H1 (cell line): ENCODE measurements around the gene TMEM151B. TPM values are rescaled to one million over a fixed set of nuclear protein-coding genes. Genes with fewer than 3 reads are reported as not detected.

ENCODE experiments used
- CTCF ChIA-PET: fragments of 300-600 bp; sonication (Branson Sonifier 250); formaldehyde crosslinking; loops from one replicate; lab custom pipeline; 2021; ENCODE audit not compliant: partially characterized antibody; lab: Charles Lee
- POLR2A ChIA-PET: fragments of 300-600 bp; sonication (Branson Sonifier 250); formaldehyde crosslinking; loops from one replicate; lab custom pipeline; 2021; ENCODE audit warnings: inconsistent platforms; ENCODE audit not compliant: partially characterized antibody; lab: Charles Lee
- DNase-seq, 2 experiments: peaks; one replicate each; pipeline versions ENCODE4 v3.0.0 to v3.0.0-alpha.2; 2010 to 2022; ENCODE audit warnings: low spot score in 2 of 2, low read depth in 1 of 2, mixed read lengths in 1 of 2
- FAIRE-seq: peaks from 2 replicates; lab custom pipeline; 2011; peaks lifted over from hg19 to GRCh38; lab: Jason Lieb, UNC
- H2AFZ ChIP-seq: 2 replicates; pipeline ENCODE4 v1.8.1; 2012; ENCODE audit warnings: low read length, inconsistent platforms
- H2AK5ac ChIP-seq: 2 replicates; pipeline ENCODE4 v1.6.1; 2013; ENCODE audit warnings: low read depth, low read length
- H2BK120ac ChIP-seq: replicated peaks from 2 replicates; pipeline ENCODE3; 2013; ENCODE audit warnings: low read depth, low read length, inconsistent platforms
- H2BK12ac ChIP-seq: 2 replicates; pipeline ENCODE4 v1.6.1; 2013; ENCODE audit warnings: low read depth, low read length
- H2BK15ac ChIP-seq: 2 replicates; pipeline ENCODE4 v1.6.1; 2013; ENCODE audit warnings: low read length
- H2BK20ac ChIP-seq: 2 replicates; pipeline ENCODE4 v1.6.1; 2013; ENCODE audit warnings: low read length
- H2BK5ac ChIP-seq: 2 replicates; pipeline ENCODE4 v1.6.1; 2013; ENCODE audit warnings: low read depth, low read length
- H3K14ac ChIP-seq: 2 replicates; pipeline ENCODE4 v1.6.1; 2013; ENCODE audit warnings: inconsistent platforms; ENCODE audit not compliant: insufficient read length
- H3K18ac ChIP-seq: 2 replicates; pipeline ENCODE4 v1.6.1; 2013; ENCODE audit warnings: low read length; ENCODE audit errors: extremely low read depth
- H3K23ac ChIP-seq: 2 replicates; pipeline ENCODE4 v1.6.1; 2013; ENCODE audit warnings: inconsistent platforms; ENCODE audit not compliant: insufficient read length
- H3K23me2 ChIP-seq: 2 replicates; pipeline ENCODE4 v1.6.1; 2013; ENCODE audit warnings: low read depth, low read length
- H3K27ac ChIP-seq: 2 replicates; pipeline ENCODE4 v1.6.1; 2011; ENCODE audit warnings: low read depth, low read length, inconsistent platforms
- H3K27me3 ChIP-seq, 4 experiments: replicated peaks in 1 of 4; 1 replicate in 1 of 4; 2 replicates in 3 of 4; pipeline versions ENCODE4 v1.6.1 to v1.8.1; 2011 to 2013; ENCODE audit warnings: low read length in 3 of 4, mild to moderate bottlenecking in 3 of 4, inconsistent platforms in 2 of 4, mixed read lengths in 2 of 4, moderate library complexity in 1 of 4; ENCODE audit not compliant: control insufficient read depth in 3 of 4, insufficient read depth in 3 of 4; ENCODE audit errors: extremely low read depth in 1 of 4
- H3K36me3 ChIP-seq, 4 experiments: 2 replicates each; pipeline versions ENCODE4 v1.6.1 to v1.8.1; 2011 to 2013; ENCODE audit warnings: mild to moderate bottlenecking in 4 of 4, low read length in 3 of 4, moderate library complexity in 2 of 4, control low read depth in 1 of 4, inconsistent platforms in 1 of 4; ENCODE audit not compliant: insufficient read depth in 4 of 4, control insufficient read depth in 2 of 4
- H3K4ac ChIP-seq: replicated peaks from 2 replicates; pipeline ENCODE3; 2013; ENCODE audit warnings: low read length, low read depth, mixed read lengths, inconsistent platforms; ENCODE audit not compliant: insufficient read length
- H3K4me1 ChIP-seq, 4 experiments: replicated peaks in 1 of 4; 1 replicate in 1 of 4; 2 replicates in 3 of 4; pipeline versions ENCODE4 v1.6.1 to v1.8.1; 2011 to 2013; ENCODE audit warnings: low read length in 3 of 4, inconsistent platforms in 2 of 4, mixed read lengths in 1 of 4; ENCODE audit not compliant: insufficient read depth in 4 of 4, control insufficient read depth in 3 of 4
- H3K4me2 ChIP-seq, 2 experiments: 2 replicates each; pipeline versions ENCODE4 v1.6.1 to v1.8.1; 2011 to 2013; ENCODE audit warnings: low read depth in 2 of 2, low read length in 2 of 2, control low read depth in 1 of 2, inconsistent platforms in 1 of 2, mild to moderate bottlenecking in 1 of 2; ENCODE audit not compliant: insufficient read depth in 1 of 2
- H3K4me3 ChIP-seq, 4 experiments: fragments of 200-600, 300-600 bp in 1 of 4; sonication (generic), shearing (Covaris generic), sonication (Bioruptor Twin) in 1 of 4; 2 replicates each; pipeline versions ENCODE4 v1.5.1 to v1.8.1; 2011 to 2016; ENCODE audit warnings: low read length in 4 of 4, low read depth in 3 of 4, control low read depth in 2 of 4, inconsistent platforms in 2 of 4, mild to moderate bottlenecking in 2 of 4, mixed read lengths in 1 of 4, moderate library complexity in 1 of 4; ENCODE audit not compliant: insufficient read depth in 2 of 4; ENCODE audit errors: extremely low read depth in 1 of 4
- H3K56ac ChIP-seq: replicated peaks from 2 replicates; pipeline ENCODE3; 2013; ENCODE audit warnings: low read depth, mild to moderate bottlenecking, mixed read lengths, low read length, inconsistent platforms; ENCODE audit not compliant: insufficient read length
- H3K79me1 ChIP-seq: 2 replicates; pipeline ENCODE4 v1.6.1; 2013; ENCODE audit warnings: low read depth, low read length, control low read depth
- H3K79me2 ChIP-seq, 2 experiments: 2 replicates each; pipeline versions ENCODE4 v1.6.1 to v1.8.1; 2012 to 2013; ENCODE audit warnings: low read length in 2 of 2, mild to moderate bottlenecking in 2 of 2, inconsistent platforms in 1 of 2; ENCODE audit not compliant: insufficient read depth in 2 of 2, control insufficient read depth in 1 of 2
- H3K9ac ChIP-seq, 4 experiments: replicated peaks in 1 of 4; 1 replicate in 1 of 4; 2 replicates in 3 of 4; pipeline versions ENCODE4 v1.6.1 to v1.8.1; 2011 to 2013; ENCODE audit warnings: low read depth in 3 of 4, low read length in 3 of 4, control low read depth in 2 of 4, mild to moderate bottlenecking in 2 of 4, moderate library complexity in 2 of 4, inconsistent platforms in 1 of 4; ENCODE audit errors: extremely low read depth in 1 of 4
- H3K9me3 ChIP-seq, 2 experiments: 2 replicates each; pipeline versions ENCODE4 v1.6.1 to v1.8.1; 2012 to 2013; ENCODE audit warnings: mild to moderate bottlenecking in 2 of 2, moderate library complexity in 2 of 2, control low read depth in 1 of 2, inconsistent platforms in 1 of 2, low read depth in 1 of 2, low read length in 1 of 2, mixed read lengths in 1 of 2; ENCODE audit not compliant: insufficient read depth in 2 of 2
- H4K20me1 ChIP-seq, 2 experiments: replicated peaks in 1 of 2; 2 replicates each; pipeline versions ENCODE3 to v1.8.1; 2011 to 2013; ENCODE audit warnings: inconsistent platforms in 2 of 2, low read length in 2 of 2, mild to moderate bottlenecking in 1 of 2; ENCODE audit not compliant: insufficient read depth in 2 of 2, control insufficient read depth in 1 of 2
- H4K5ac ChIP-seq: 2 replicates; pipeline ENCODE4 v1.6.1; 2013; ENCODE audit warnings: low read length, low read depth, mixed read lengths, inconsistent platforms; ENCODE audit not compliant: insufficient read length
- H4K8ac ChIP-seq: 2 replicates; pipeline ENCODE4 v1.8.0; 2013; ENCODE audit warnings: mild to moderate bottlenecking, moderate library complexity, low read length, inconsistent platforms; ENCODE audit not compliant: insufficient read depth; ENCODE audit errors: extremely low read depth
- H4K91ac ChIP-seq: replicated peaks from 2 replicates; pipeline ENCODE3; 2013; ENCODE audit warnings: low read length, mixed read lengths, inconsistent platforms; ENCODE audit not compliant: insufficient read length
- CBX5 ChIP-seq: fragments of 300-800, 300-1000 bp; sonication (generic); IDR thresholded peaks from 2 replicates; pipeline ENCODE4 v1.7.1; 2016; ENCODE audit warnings: antibody characterized with exemption, low read length, low read depth
- EZH2 ChIP-seq: fragments of 200-600 bp; sonication (generic); IDR thresholded peaks from 2 replicates; pipeline ENCODE4 v1.7.1; 2012; ENCODE audit warnings: low read depth, mild to moderate bottlenecking, moderate library complexity, low read length, inconsistent platforms; ENCODE audit not compliant: severe bottlenecking
- GABPA ChIP-seq: IDR thresholded peaks from 2 replicates; pipeline ENCODE4 v1.6.1; 2011; ENCODE audit warnings: mild to moderate bottlenecking, low read length, moderate library complexity, borderline replicate concordance; ENCODE audit not compliant: insufficient read depth
- WGBS, 2 experiments: shearing (Covaris generic) in 1 of 2; methylation state at CpG; one replicate each; pipeline versions ENCODE4 v1.1.6 to v1.1.7; 2013 to 2015; ENCODE audit warnings: low lambda C conversion rate in 2 of 2, mixed read lengths in 2 of 2, inconsistent platforms in 1 of 2, low coverage in 1 of 2, missing lambda C conversion rate in 1 of 2; ENCODE audit not compliant: insufficient replicate concordance in 2 of 2, insufficient coverage in 1 of 2, insufficient read length in 1 of 2; ENCODE audit errors: extremely low coverage in 1 of 2, missing lambda C conversion rate in 1 of 2; 5-methylcytosine and 5-hydroxymethylcytosine counted together
- polyA plus RNA-seq, 7 experiments: library from polyadenylated mRNA; depleted of rRNA in 3 of 7; stranded (reverse) in 5 of 7; unstranded in 2 of 7; fragments of >200 nt in 5 of 7; fragments of 200-250 nt in 2 of 7; gene quantifications; 1 replicate in 5 of 7; 2 replicates in 1 of 7; 4 replicates in 1 of 7; pipeline versions ENCODE4 v1.2.1 to v1.2.3, GENCODE V29; 2011 to 2013; ENCODE audit warnings: missing spikeins in 2 of 7, mixed read lengths in 2 of 7
- total RNA-seq: library from RNA; stranded (reverse); fragmentation: NEBNext Ultra II Directional; extraction: Animal tissue kit (Norgen Biotek cat#: 25700); gene quantifications from 2 replicates; pipeline ENCODE4 v1.2.1, GENCODE V29; 2021

Gene TMEM151B
- total and polyA plus RNA-seq, 2 of the 8 experiments (the other 6 are each of a cell fraction or from before 2014, with no cell fraction given), result 8.0 to 15.5 TPM

- Histone ChIP-seq H2BK15ac (no peak overlapping the region; the same call in 1 of the 2 replicates), H3K79me2 (no peaks in the 10 kb centered on the region), H3K14ac (no peak overlapping the region), H3K4me2 (no peak overlapping the region), H3K18ac (no peak overlapping the region), H3K36me3 (peaks cover 0 to 7% (median 2%) of the 10 kb centered on the region in 4 experiments; a peak in 2 of 8 replicates), H3K9me3 (no peaks in the 10 kb centered on the region), H2BK120ac (no peak overlapping the region), H3K23ac (no peak overlapping the region), H4K91ac (no peak overlapping the region), H3K4me3 (no peak overlapping the region), H3K4ac (no peak overlapping the region), H4K8ac (no peak overlapping the region; the same call in 1 of the 2 replicates), H3K9ac (no peak overlapping the region), H2AFZ (no peak overlapping the region), H3K56ac (no peak overlapping the region), H3K4me1 (no peaks in the 10 kb centered on the region; a peak in 1 of 7 replicates), H4K5ac (no peak overlapping the region), H2AK5ac (no peak overlapping the region; the same call in 1 of the 2 replicates), H2BK12ac (no peak overlapping the region), H4K20me1 (peaks cover 0 to 8% of the 10 kb centered on the region in 2 experiments), H2BK20ac (no peak overlapping the region), H2BK5ac (no peak overlapping the region), H3K23me2 (no peaks in the 10 kb centered on the region; the same call in 1 of the 2 replicates), H3K27ac (no peak overlapping the region), H3K79me1 (no peaks in the 10 kb centered on the region), H3K27me3 (peaks cover 0 to 3% (median 0%) of the 10 kb centered on the region in 4 experiments; a peak in 1 of 7 replicates)
- FAIRE-seq (no peak), DNase-seq (no peak)
- ChIA-PET CTCF (interaction anchor here (1.1 to 19.0 kb wide), 8 partner anchors 9 to 63 kb away, joined by 4 to 330 read pairs (median 6); partner anchors contain the start of genes AARS2 and TMEM151B), POLR2A (interaction anchor here (0.8 to 3.2 kb wide), 10 partner anchors 11 to 34 kb away, joined by 3 to 18 read pairs (median 5); partner anchors contain the start of genes AARS2 and SLC35B2)
- TF ChIP-seq EZH2 (no peak), CBX5 (no peak), GABPA (no peak)
- WGBS, 2 experiments, result 75% methylated on average over 9 of the region's 9 CpGs; no CpG with 5 or more reads in 1 of the 2 experiments
These were observed 8.8 kb downstream of the TMEM151B start for GRCh38 chr6:44278774-44279697.
